Neural cell (in vitro differentiated cells): ENCODE measurements around the gene PIANP. TPM values are rescaled to one million over a fixed set of nuclear protein-coding genes. Genes with fewer than 3 reads are reported as not detected.

ENCODE experiments used
- H2AFZ ChIP-seq: fragments of 200-600, 300-800 bp; sonication (generic), shearing (Covaris generic); 2 replicates; pipeline ENCODE4 v1.6.0; 2014; ENCODE audit warnings: low read depth, mild to moderate bottlenecking, antibody characterized with exemption, low read length, moderate library complexity
- H3F3A ChIP-seq: fragments of 200-600 bp; shearing (Covaris generic); 2 replicates; pipeline ENCODE4 v1.6.1; 2016; ENCODE audit warnings: mild to moderate bottlenecking, moderate library complexity, mixed read lengths, antibody characterized with exemption, low read length; ENCODE audit not compliant: insufficient read depth, poor library complexity, severe bottlenecking
- H3K27ac ChIP-seq: fragments of 200-600, 300-800 bp; sonication (generic), shearing (Covaris generic); 2 replicates; pipeline ENCODE4 v1.5.1; 2014; ENCODE audit warnings: mild to moderate bottlenecking, low read length, moderate library complexity
- H3K27me3 ChIP-seq: fragments of 300-800, 200-600 bp; sonication (generic), shearing (Covaris generic); 2 replicates; pipeline ENCODE4 v1.6.0; 2014; ENCODE audit warnings: mild to moderate bottlenecking, low read depth, low read length, moderate library complexity; ENCODE audit not compliant: insufficient read depth
- H3K36me3 ChIP-seq: fragments of 300-800, 200-600 bp; sonication (generic), shearing (Covaris generic); 2 replicates; pipeline ENCODE4 v1.5.1; 2014; ENCODE audit warnings: mild to moderate bottlenecking, antibody characterized with exemption, low read length, moderate library complexity; ENCODE audit not compliant: insufficient read depth
- H3K4me2 ChIP-seq: fragments of 300-800, 200-600 bp; sonication (generic), shearing (Covaris generic); 2 replicates; pipeline ENCODE4 v1.6.0; 2014; ENCODE audit warnings: mild to moderate bottlenecking, low read length
- H3K4me3 ChIP-seq: fragments of 300-800, 200-600 bp; sonication (generic), shearing (Covaris generic); 2 replicates; pipeline ENCODE4 v1.5.1; 2014; ENCODE audit warnings: mild to moderate bottlenecking, low read length, moderate library complexity
- H3K79me2 ChIP-seq: fragments of 200-600 bp; shearing (Covaris generic); replicated peaks from 2 replicates; pipeline ENCODE4 v1.6.0; 2014; ENCODE audit warnings: mild to moderate bottlenecking, low read length, moderate library complexity; ENCODE audit not compliant: insufficient read depth
- H3K9ac ChIP-seq: fragments of 300-800, 200-600 bp; sonication (generic), shearing (Covaris generic); 2 replicates; pipeline ENCODE4 v1.6.1; 2016; ENCODE audit warnings: mild to moderate bottlenecking, low read length, mixed read lengths
- H3K9me2 ChIP-seq: fragments of 200-600 bp; shearing (Covaris generic); 2 replicates; pipeline ENCODE4 v1.6.1; 2016; ENCODE audit warnings: mild to moderate bottlenecking, low read length, mixed read lengths; ENCODE audit not compliant: insufficient read depth
- H3K9me3 ChIP-seq: fragments of 200-600, 300-800 bp; sonication (generic), shearing (Covaris generic); 2 replicates; pipeline ENCODE4 v1.6.1; 2016; ENCODE audit warnings: mild to moderate bottlenecking, mixed run types, low read length, moderate library complexity, mixed read lengths
- H4K20me1 ChIP-seq: fragments of 200-600 bp; shearing (Covaris generic); 2 replicates; pipeline ENCODE4 v1.6.1; 2016; ENCODE audit warnings: mild to moderate bottlenecking, mixed run types; ENCODE audit not compliant: insufficient read depth
- EP300 ChIP-seq: fragments of 450-650 bp; conservative IDR thresholded peaks from 2 replicates; pipeline ENCODE4 v1.6.1; 2014; ENCODE audit warnings: antibody characterized with exemption, mild to moderate bottlenecking, moderate library complexity; ENCODE audit not compliant: poor library complexity, severe bottlenecking
- EZH2 ChIP-seq: fragments of 200-600, 300-800 bp; shearing (Covaris generic), sonication (generic); IDR thresholded peaks from 2 replicates; pipeline ENCODE4 v1.6.1; 2014; ENCODE audit warnings: antibody characterized with exemption, low read length, borderline replicate concordance, mild to moderate bottlenecking; ENCODE audit not compliant: insufficient read depth, poor library complexity, severe bottlenecking
- MXI1 ChIP-seq: fragments of 450-650 bp; conservative IDR thresholded peaks from 2 replicates; pipeline ENCODE4 v1.6.1; 2014; ENCODE audit warnings: antibody characterized with exemption, mild to moderate bottlenecking; ENCODE audit not compliant: poor library complexity, severe bottlenecking
- POLR2AphosphoS5 ChIP-seq: IDR thresholded peaks from 2 replicates; pipeline ENCODE4 v1.6.1; 2012
- RAD21 ChIP-seq: fragments of 450-650 bp; conservative IDR thresholded peaks from 2 replicates; pipeline ENCODE4 v1.6.1; 2014; ENCODE audit warnings: antibody characterized with exemption, mild to moderate bottlenecking, moderate library complexity
- SMC3 ChIP-seq: fragments of 450-650 bp; conservative IDR thresholded peaks from 2 replicates; pipeline ENCODE4 v1.6.1; 2014; ENCODE audit warnings: antibody characterized with exemption, mild to moderate bottlenecking, moderate library complexity; ENCODE audit not compliant: poor library complexity
- TAF1 ChIP-seq: IDR thresholded peaks from 2 replicates; pipeline ENCODE4 v1.6.1; 2012; ENCODE audit warnings: low read depth
- polyA plus RNA-seq: library from polyadenylated mRNA; depleted of rRNA; stranded (reverse); fragments of >200 nt; gene quantifications from 2 replicates; pipeline ENCODE4 v1.2.3, GENCODE V29; 2014
- TF ChIP-seq, protein P1 (sequence below): fragments of 450-650 bp; IDR thresholded peaks from 2 replicates; pipeline ENCODE4 v1.5.1; 2014; ENCODE audit warnings: antibody characterized with exemption, mild to moderate bottlenecking, moderate library complexity; ENCODE audit not compliant: poor library complexity, severe bottlenecking
- TF ChIP-seq, protein P2 (sequence below): IDR thresholded peaks from 2 replicates; pipeline ENCODE4 v1.6.1; 2012; ENCODE audit warnings: borderline replicate concordance

PIANP gene
- polyA plus RNA-seq, 1 donor from 2014 or later, result 4.4 TPM

GRCh38 chr12:6650832-6651231 lies 49.8 kb downstream of the PIANP start:
- no peaks in the 10 kb centered on the region for H3K9me3 ChIP-seq
- no peak overlapping the region for H3K27ac ChIP-seq
- no peaks in the 10 kb centered on the region for H3K79me2 ChIP-seq
- H3K9ac ChIP-seq, result no peak overlapping the region
- TF ChIP-seq RAD21 (no peak), SMC3 (no peak), MXI1 (no peak), POLR2AphosphoS5 (no peak), TAF1 (no peak), EP300 (no peak), EZH2 (no peak)
- TF ChIP-seq, protein P1, sequence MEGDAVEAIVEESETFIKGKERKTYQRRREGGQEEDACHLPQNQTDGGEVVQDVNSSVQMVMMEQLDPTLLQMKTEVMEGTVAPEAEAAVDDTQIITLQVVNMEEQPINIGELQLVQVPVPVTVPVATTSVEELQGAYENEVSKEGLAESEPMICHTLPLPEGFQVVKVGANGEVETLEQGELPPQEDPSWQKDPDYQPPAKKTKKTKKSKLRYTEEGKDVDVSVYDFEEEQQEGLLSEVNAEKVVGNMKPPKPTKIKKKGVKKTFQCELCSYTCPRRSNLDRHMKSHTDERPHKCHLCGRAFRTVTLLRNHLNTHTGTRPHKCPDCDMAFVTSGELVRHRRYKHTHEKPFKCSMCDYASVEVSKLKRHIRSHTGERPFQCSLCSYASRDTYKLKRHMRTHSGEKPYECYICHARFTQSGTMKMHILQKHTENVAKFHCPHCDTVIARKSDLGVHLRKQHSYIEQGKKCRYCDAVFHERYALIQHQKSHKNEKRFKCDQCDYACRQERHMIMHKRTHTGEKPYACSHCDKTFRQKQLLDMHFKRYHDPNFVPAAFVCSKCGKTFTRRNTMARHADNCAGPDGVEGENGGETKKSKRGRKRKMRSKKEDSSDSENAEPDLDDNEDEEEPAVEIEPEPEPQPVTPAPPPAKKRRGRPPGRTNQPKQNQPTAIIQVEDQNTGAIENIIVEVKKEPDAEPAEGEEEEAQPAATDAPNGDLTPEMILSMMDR, result no peak
- TF ChIP-seq, protein P2, sequence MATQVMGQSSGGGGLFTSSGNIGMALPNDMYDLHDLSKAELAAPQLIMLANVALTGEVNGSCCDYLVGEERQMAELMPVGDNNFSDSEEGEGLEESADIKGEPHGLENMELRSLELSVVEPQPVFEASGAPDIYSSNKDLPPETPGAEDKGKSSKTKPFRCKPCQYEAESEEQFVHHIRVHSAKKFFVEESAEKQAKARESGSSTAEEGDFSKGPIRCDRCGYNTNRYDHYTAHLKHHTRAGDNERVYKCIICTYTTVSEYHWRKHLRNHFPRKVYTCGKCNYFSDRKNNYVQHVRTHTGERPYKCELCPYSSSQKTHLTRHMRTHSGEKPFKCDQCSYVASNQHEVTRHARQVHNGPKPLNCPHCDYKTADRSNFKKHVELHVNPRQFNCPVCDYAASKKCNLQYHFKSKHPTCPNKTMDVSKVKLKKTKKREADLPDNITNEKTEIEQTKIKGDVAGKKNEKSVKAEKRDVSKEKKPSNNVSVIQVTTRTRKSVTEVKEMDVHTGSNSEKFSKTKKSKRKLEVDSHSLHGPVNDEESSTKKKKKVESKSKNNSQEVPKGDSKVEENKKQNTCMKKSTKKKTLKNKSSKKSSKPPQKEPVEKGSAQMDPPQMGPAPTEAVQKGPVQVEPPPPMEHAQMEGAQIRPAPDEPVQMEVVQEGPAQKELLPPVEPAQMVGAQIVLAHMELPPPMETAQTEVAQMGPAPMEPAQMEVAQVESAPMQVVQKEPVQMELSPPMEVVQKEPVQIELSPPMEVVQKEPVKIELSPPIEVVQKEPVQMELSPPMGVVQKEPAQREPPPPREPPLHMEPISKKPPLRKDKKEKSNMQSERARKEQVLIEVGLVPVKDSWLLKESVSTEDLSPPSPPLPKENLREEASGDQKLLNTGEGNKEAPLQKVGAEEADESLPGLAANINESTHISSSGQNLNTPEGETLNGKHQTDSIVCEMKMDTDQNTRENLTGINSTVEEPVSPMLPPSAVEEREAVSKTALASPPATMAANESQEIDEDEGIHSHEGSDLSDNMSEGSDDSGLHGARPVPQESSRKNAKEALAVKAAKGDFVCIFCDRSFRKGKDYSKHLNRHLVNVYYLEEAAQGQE, result no peak
- H3K27me3 ChIP-seq, result no peaks in the 10 kb centered on the region
- H3F3A ChIP-seq, result no peaks in the 10 kb centered on the region
- no peak overlapping the region for H2AFZ ChIP-seq
- H3K36me3 ChIP-seq, result peaks cover 10% of the 10 kb centered on the region
- H3K4me2 ChIP-seq, result no peak overlapping the region
- H3K9me2 ChIP-seq, result no peaks in the 10 kb centered on the region
- no peaks in the 10 kb centered on the region for H4K20me1 ChIP-seq
- no peak overlapping the region for H3K4me3 ChIP-seq

DNA sequence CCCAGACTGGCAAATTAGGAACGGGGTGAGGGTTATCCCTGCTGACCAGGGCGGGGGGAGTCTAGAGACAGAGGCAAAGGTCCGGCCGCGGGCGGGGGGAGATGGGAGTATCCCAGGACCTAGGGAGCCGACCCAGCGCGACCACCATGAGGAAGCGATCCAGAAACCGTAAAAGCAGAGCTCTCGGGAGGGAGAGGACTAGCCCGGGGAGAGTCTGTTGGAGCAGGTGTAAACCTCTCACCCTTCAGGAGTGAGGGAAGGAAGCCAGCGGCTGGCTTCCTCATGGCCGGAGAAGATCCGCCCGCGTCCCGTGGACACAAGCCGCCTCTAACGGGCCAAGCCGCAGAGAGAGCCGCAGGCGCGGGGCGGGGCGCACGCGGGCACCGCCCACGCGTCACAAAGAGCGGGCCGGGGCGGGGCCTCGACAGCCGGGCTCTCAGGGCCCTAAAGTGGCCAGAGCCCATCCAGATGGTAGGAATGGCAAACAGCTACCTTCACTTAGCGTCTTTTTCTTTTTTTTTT lies 53.5 kb downstream of the PIANP start, which contains the start of gene ACRBP:
TSS of gene ACRBP (minus strand) at position 350 of the 522 bp plus-strand sequence. CDS start at position 284, 66 bp downstream.
- TF ChIP-seq, protein P2, result no peak
- no peak for TF ChIP-seq MXI1
- TF ChIP-seq EP300, result no peak
- TF ChIP-seq EZH2, result no peak
- TF ChIP-seq, protein P1, result no peak
- no peak for TF ChIP-seq POLR2AphosphoS5
- TF ChIP-seq SMC3, result no peak
- TF ChIP-seq RAD21, result no peak
- TF ChIP-seq TAF1, result no peak
- H3K4me2 ChIP-seq, result no peak within 1 kb of the TSS
- no peak within 1 kb of the TSS for H3K27ac ChIP-seq
- H3K27me3 ChIP-seq, result no peaks in the 10 kb centered on the region
- H3F3A ChIP-seq, result no peaks in the 10 kb centered on the region
- no peak within 1 kb of the TSS for H3K9ac ChIP-seq
- H3K9me3 ChIP-seq, result no peaks in the 10 kb centered on the region
- no peaks in the 10 kb centered on the region for H3K9me2 ChIP-seq
- no peak within 1 kb of the TSS for H3K4me3 ChIP-seq
- no peaks in the 10 kb centered on the region for H4K20me1 ChIP-seq
- no peak within 1 kb of the TSS for H2AFZ ChIP-seq
- H3K79me2 ChIP-seq, result no peaks in the 10 kb centered on the region
- H3K36me3 ChIP-seq, result peaks cover 10% of the 10 kb centered on the region
